Parathyroid adenoma (tissue), 2 donors: ENCODE data around the gene SETD5.
"Not testable (repeated sequence)": the region's sequence is repeated elsewhere in the genome, so short reads cannot be mapped to it uniquely, and the experiment has no call there.

Experiments used
- H2AFZ ChIP-seq: fragments of 300-600 bp; sonication (generic); one replicate; pipeline ENCODE4 v1.7.0; 2017; ENCODE audit warnings: antibody characterized with exemption, mild to moderate bottlenecking
- H3K27ac ChIP-seq: fragments of 300-600 bp; sonication (generic); one replicate; pipeline ENCODE4 v1.7.0; 2017
- H3K27me3 ChIP-seq: fragments of 300-600 bp; sonication (generic); one replicate; pipeline ENCODE4 v1.7.0; 2017; ENCODE audit warnings: low read length; ENCODE audit not compliant: control insufficient read depth, insufficient read depth
- H3K36me3 ChIP-seq: fragments of 300-600 bp; sonication (generic); one replicate; pipeline ENCODE4 v1.7.0; 2017; ENCODE audit warnings: low read length; ENCODE audit not compliant: control insufficient read depth, insufficient read depth
- H3K4me1 ChIP-seq: fragments of 300-600 bp; sonication (generic); one replicate; pipeline ENCODE4 v1.7.0; 2017; ENCODE audit warnings: control low read depth
- H3K4me2 ChIP-seq: fragments of 300-600 bp; sonication (generic); one replicate; pipeline ENCODE4 v1.7.0; 2017; ENCODE audit warnings: low read length
- H3K4me3 ChIP-seq: fragments of 300-600 bp; sonication (generic); one replicate; pipeline ENCODE4 v1.7.0; 2017; ENCODE audit warnings: low read depth, low read length
- H3K79me2 ChIP-seq: fragments of 300-600 bp; sonication (generic); one replicate; pipeline ENCODE4 v1.7.0; 2017; ENCODE audit warnings: control low read depth
- H3K9ac ChIP-seq: fragments of 300-600 bp; sonication (generic); one replicate; pipeline ENCODE4 v1.7.0; 2017; ENCODE audit warnings: mild to moderate bottlenecking
- H3K9me3 ChIP-seq: fragments of 300-600 bp; sonication (generic); one replicate; pipeline ENCODE4 v1.7.0; 2017; ENCODE audit warnings: low read length; ENCODE audit not compliant: control insufficient read depth
- TF ChIP-seq, protein P1 (sequence below): fragments of 300-600 bp; sonication (generic); IDR thresholded peaks from one replicate; pipeline ENCODE4 v1.7.0; 2017; ENCODE audit warnings: antibody characterized with exemption, mild to moderate bottlenecking
- donor health status: primary hyperparathyroidism.

Gene SETD5

GRCh38 chr3:9474482-9474881 is 77.1 kb downstream of the SETD5 start:
- no peaks in the 10 kb centered on the region for H3K36me3 ChIP-seq
- no peaks in the 10 kb centered on the region for H3K4me1 ChIP-seq
- no peaks in the 10 kb centered on the region for H3K79me2 ChIP-seq
- H3K27me3 ChIP-seq, result no peaks in the 10 kb centered on the region
- H3K9me3 ChIP-seq, result no peaks in the 10 kb centered on the region
- TF ChIP-seq, protein P1, sequence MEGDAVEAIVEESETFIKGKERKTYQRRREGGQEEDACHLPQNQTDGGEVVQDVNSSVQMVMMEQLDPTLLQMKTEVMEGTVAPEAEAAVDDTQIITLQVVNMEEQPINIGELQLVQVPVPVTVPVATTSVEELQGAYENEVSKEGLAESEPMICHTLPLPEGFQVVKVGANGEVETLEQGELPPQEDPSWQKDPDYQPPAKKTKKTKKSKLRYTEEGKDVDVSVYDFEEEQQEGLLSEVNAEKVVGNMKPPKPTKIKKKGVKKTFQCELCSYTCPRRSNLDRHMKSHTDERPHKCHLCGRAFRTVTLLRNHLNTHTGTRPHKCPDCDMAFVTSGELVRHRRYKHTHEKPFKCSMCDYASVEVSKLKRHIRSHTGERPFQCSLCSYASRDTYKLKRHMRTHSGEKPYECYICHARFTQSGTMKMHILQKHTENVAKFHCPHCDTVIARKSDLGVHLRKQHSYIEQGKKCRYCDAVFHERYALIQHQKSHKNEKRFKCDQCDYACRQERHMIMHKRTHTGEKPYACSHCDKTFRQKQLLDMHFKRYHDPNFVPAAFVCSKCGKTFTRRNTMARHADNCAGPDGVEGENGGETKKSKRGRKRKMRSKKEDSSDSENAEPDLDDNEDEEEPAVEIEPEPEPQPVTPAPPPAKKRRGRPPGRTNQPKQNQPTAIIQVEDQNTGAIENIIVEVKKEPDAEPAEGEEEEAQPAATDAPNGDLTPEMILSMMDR, result no peak
- H3K9ac ChIP-seq, result no peak overlapping the region
- H3K4me2 ChIP-seq, result no peak overlapping the region
- H3K27ac ChIP-seq, result no peak overlapping the region
- no peak overlapping the region for H2AFZ ChIP-seq
- no peak overlapping the region for H3K4me3 ChIP-seq

GRCh38 chr3:9476935-9477334 is 79.5 kb downstream of the SETD5 start:
- TF ChIP-seq, protein P1, result no peak
- H3K9ac ChIP-seq, result no peak overlapping the region

DNA sequence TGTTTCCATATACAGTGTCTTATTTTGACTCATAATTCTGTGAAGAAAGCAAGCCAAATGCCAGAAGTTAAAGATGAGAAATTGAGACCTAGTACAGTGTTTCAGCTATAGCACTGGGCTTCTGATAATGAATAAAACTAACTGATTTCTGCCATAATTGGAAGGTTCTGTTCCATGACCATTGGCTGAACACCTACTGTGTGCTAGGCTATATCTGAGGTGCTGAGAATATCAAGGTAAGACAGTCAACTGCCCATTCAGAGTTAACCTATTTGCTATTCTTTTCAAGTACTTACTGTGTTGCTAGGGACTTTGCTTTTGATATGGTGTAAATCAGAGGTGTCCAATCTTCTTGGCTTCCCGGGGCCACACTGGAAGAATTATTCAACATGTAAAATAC is 82.8 kb downstream of the SETD5 start:
- Histone ChIP-seq H2AFZ (no peak overlapping the region), H3K36me3 (no peaks in the 10 kb centered on the region), H3K27ac (no peak overlapping the region), H3K9me3 (no peaks in the 10 kb centered on the region), H3K4me2 (no peak overlapping the region), H3K9ac (no peak overlapping the region), H3K4me1 (no peaks in the 10 kb centered on the region), H3K79me2 (no peaks in the 10 kb centered on the region), H3K27me3 (no peaks in the 10 kb centered on the region), H3K4me3 (no peak overlapping the region)
- TF ChIP-seq, protein P1, result no peak

More at GRCh38 chr3:9476935-9477334, 79.5 kb downstream of the SETD5 start:
- H3K4me3 ChIP-seq, result no peak overlapping the region
- no peak overlapping the region for H3K27ac ChIP-seq
- H3K36me3 ChIP-seq, result no peaks in the 10 kb centered on the region
- H2AFZ ChIP-seq, result no peak overlapping the region
- H3K4me2 ChIP-seq, result no peak overlapping the region
- H3K27me3 ChIP-seq, result no peaks in the 10 kb centered on the region
- H3K9me3 ChIP-seq, result no peaks in the 10 kb centered on the region
- no peaks in the 10 kb centered on the region for H3K79me2 ChIP-seq
- H3K4me1 ChIP-seq, result no peaks in the 10 kb centered on the region

DNA sequence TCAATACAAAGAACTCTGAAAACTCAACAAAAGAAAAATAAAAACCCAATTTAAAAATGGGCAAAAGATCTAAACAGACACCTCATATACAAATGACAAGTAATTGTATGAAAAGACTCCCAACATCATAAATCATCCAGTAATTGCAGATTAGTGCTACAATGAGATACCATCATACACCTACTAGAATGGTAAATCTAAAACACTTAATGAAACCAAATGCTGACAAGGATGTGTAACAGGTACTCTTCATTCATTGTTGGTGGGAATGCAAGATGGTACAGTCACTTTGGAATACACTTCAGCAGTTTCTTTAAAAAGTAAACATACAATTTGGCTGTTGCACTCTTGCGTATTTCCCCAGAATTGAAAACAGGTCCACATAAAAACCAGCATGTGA is 87.8 kb downstream of the SETD5 start:
- Histone ChIP-seq H3K9ac (no peak overlapping the region), H3K27me3 (no peaks in the 10 kb centered on the region), H3K36me3 (no peaks in the 10 kb centered on the region), H3K79me2 (no peaks in the 10 kb centered on the region), H3K9me3 (no peaks in the 10 kb centered on the region), H2AFZ (no peak overlapping the region), H3K4me3 (no peak overlapping the region), H3K4me1 (no peaks in the 10 kb centered on the region), H3K27ac (no peak overlapping the region), H3K4me2 (no peak overlapping the region)
- TF ChIP-seq, protein P1, result no peak

DNA sequence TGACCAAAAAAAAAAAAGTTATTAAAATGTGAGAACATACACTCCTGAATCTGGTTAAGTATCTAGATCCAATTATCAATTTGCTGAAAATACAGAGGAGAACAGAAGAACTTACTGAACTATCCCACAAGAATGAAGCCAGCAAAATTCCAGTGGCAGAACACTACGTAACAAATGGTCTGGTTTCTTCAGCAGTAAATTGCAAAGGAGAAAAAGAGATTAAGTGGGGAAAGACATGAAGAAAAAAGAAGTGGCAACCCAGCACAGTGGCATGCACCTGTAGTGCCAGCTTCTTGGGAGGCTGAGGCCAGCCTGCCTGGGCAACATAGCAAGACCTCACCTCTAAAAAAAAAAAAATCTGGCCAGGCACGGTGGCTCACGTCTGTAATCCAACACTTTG is 94.1 kb downstream of the SETD5 start:
- Histone ChIP-seq H3K36me3 (no peaks in the 10 kb centered on the region), H3K9me3 (no peaks in the 10 kb centered on the region), H3K9ac (no peak overlapping the region), H3K79me2 (no peaks in the 10 kb centered on the region), H3K4me1 (no peaks in the 10 kb centered on the region), H3K4me3 (no peak overlapping the region), H3K27me3 (no peaks in the 10 kb centered on the region), H3K4me2 (no peak overlapping the region), H3K27ac (no peak overlapping the region), H2AFZ (no peak overlapping the region)
- TF ChIP-seq, protein P1, result no peak

DNA sequence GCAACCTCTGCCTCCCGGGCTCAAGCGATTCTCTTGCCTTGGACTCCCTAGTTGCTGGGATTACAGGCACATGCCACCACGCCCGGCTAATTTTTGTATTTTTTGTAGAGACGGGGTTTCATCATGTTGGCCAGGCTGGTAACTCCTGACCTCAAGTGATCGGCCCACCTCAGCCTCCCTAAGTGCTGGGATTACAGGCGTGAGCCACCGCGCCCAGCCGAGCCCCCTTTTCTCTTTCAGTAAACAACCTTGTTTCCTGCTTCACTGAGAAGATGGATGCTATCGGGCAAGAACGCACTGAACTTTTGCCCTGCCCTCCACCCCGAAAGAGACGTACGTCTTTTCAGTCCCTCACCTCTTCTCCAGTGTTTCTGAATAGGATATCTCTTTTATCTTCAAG is 96.6 kb downstream of the SETD5 start:
- H3K27me3 ChIP-seq, H3K4me1 ChIP-seq, H3K9me3 ChIP-seq, H3K9ac ChIP-seq, H3K27ac ChIP-seq, H3K4me2 ChIP-seq, H3K36me3 ChIP-seq, H2AFZ ChIP-seq, H3K79me2 ChIP-seq, H3K4me3 ChIP-seq: not testable (repeated sequence)
